Hepatocyte (in vitro differentiated cells): Measurements from ENCODE around the gene GSTA5. TPM values are rescaled to one million over a fixed set of nuclear protein-coding genes. Genes with fewer than 3 reads are reported as not detected.

Experiments used
- DNase-seq: peaks from one replicate; pipeline ENCODE4 v3.0.0-alpha.2; 2016; ENCODE audit warnings: low spot score
- H2AFZ ChIP-seq: fragments of 200-600 bp; sonication (generic); 2 replicates; pipeline ENCODE4 v1.6.0; 2016; ENCODE audit warnings: antibody characterized with exemption, mild to moderate bottlenecking
- H3K27ac ChIP-seq: fragments of 200-600 bp; sonication (generic); 2 replicates; pipeline ENCODE4 v1.5.1; 2016; ENCODE audit warnings: mild to moderate bottlenecking
- H3K27me3 ChIP-seq: fragments of 200-600 bp; sonication (generic); 2 replicates; pipeline ENCODE4 v1.6.1; 2016
- H3K36me3 ChIP-seq: fragments of 200-600 bp; sonication (generic); replicated peaks from 2 replicates; pipeline ENCODE4 v1.5.1; 2016; ENCODE audit warnings: low read depth; ENCODE audit not compliant: insufficient read depth
- H3K4me1 ChIP-seq: fragments of 200-600 bp; sonication (generic); 2 replicates; pipeline ENCODE4 v1.5.1; 2016; ENCODE audit warnings: mild to moderate bottlenecking, moderate library complexity; ENCODE audit not compliant: insufficient read depth
- H3K4me2 ChIP-seq: fragments of 200-600 bp; sonication (generic); 2 replicates; pipeline ENCODE4 v1.6.0; 2016
- H3K4me3 ChIP-seq: fragments of 200-600 bp; sonication (generic); 2 replicates; pipeline ENCODE4 v1.5.1; 2016; ENCODE audit warnings: mild to moderate bottlenecking
- H3K79me2 ChIP-seq: fragments of 200-600 bp; sonication (generic); 2 replicates; pipeline ENCODE4 v1.6.0; 2017; ENCODE audit warnings: mild to moderate bottlenecking
- H3K9me2 ChIP-seq: fragments of 200-600 bp; sonication (generic); replicated peaks from 2 replicates; pipeline ENCODE4 v1.6.0; 2017; ENCODE audit warnings: mild to moderate bottlenecking; ENCODE audit not compliant: insufficient read depth
- H3K9me3 ChIP-seq: fragments of 200-600 bp; sonication (generic); 2 replicates; pipeline ENCODE4 v1.5.1; 2016; ENCODE audit warnings: low read depth, mild to moderate bottlenecking
- H4K20me1 ChIP-seq: fragments of 200-600 bp; sonication (generic); 2 replicates; pipeline ENCODE4 v1.6.0; 2016; ENCODE audit warnings: mild to moderate bottlenecking; ENCODE audit not compliant: insufficient read depth, poor library complexity, severe bottlenecking
- EZH2 ChIP-seq: fragments of 200-600 bp; sonication (generic); IDR thresholded peaks from 2 replicates; pipeline ENCODE4 v1.6.1; 2016; ENCODE audit warnings: antibody characterized with exemption, mild to moderate bottlenecking, borderline replicate concordance
- EZH2phosphoT487 ChIP-seq: fragments of 200-600 bp; sonication (generic); IDR thresholded peaks from one replicate; pipeline ENCODE4 v1.6.1; 2018; ENCODE audit warnings: antibody characterized with exemption, mild to moderate bottlenecking, low read depth, moderate library complexity; ENCODE audit not compliant: unreplicated experiment, severe bottlenecking
- WGBS: methylation state at CpG from one replicate; pipeline ENCODE4 v1.1.6; 2016; ENCODE audit warnings: low lambda C conversion rate; ENCODE audit errors: missing lambda C conversion rate; 5-methylcytosine and 5-hydroxymethylcytosine counted together
- polyA plus RNA-seq: library from polyadenylated mRNA; unstranded; fragments of >200 nt; fragmentation: Nextera tagmentation; extraction: Ambion mirVana; gene quantifications from 2 replicates; pipeline ENCODE4 v1.2.1, GENCODE V29; 2016
- total RNA-seq: library from RNA; depleted of rRNA; stranded (reverse); fragments of >200 nt; gene quantifications from 2 replicates; pipeline ENCODE4 v1.2.3, GENCODE V29; 2014
- TF ChIP-seq, protein P1 (sequence below): fragments of 200-600 bp; sonication (generic); IDR thresholded peaks from 2 replicates; pipeline ENCODE4 v1.5.1; 2016; ENCODE audit warnings: antibody characterized with exemption, mild to moderate bottlenecking; ENCODE audit not compliant: poor library complexity

The GSTA5 gene
- total RNA-seq (not detected in 2 replicates), polyA plus RNA-seq (not detected in 2 replicates)

DNA sequence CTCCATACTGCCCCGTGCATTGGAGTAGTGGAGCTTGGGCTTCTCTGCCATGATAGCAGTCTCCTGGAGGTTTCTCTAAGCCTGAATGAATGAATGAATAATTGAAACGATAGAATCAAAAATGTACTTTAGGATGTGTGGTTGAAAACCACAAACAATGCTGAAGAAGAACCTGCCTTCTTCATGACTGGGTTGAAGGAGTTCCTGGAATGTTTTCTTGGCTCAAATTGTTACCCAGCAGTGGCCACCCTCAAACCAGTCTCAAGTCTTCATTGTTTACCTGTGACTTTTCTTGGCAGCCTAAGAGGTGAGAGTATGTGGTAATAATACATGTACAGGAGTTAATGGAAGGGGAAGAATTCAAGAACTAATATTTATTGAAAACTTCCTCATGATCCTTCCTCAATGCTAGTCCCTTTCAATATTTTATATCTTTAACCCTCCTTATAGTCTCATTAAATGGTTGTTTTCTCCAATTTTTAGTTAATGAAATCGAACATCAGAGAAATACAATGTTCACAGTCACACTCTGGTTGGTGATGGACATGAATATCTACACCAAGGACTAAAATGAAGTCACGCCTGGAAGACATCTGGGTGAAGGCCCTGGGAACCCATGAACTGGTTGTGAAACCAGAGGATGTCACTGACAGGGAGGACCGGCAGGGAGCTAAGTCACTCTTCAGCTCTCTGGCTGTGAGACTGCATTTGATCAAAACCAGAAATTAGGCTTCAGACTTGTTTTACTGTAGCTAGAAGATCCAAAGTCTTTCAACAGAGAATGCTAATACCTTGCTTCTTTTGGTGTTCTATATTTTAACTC lies at the start of gene GSTA5:
TSS of gene GSTA5 (minus strand) at position 51 of the 823 bp plus-strand sequence.
- H4K20me1 ChIP-seq = no peaks in the 10 kb centered on the region
- H2AFZ ChIP-seq = no peak within 1 kb of the TSS
- 83% methylated on average over 5 of the region's 5 CpGs for WGBS
- TF ChIP-seq, protein P1, sequence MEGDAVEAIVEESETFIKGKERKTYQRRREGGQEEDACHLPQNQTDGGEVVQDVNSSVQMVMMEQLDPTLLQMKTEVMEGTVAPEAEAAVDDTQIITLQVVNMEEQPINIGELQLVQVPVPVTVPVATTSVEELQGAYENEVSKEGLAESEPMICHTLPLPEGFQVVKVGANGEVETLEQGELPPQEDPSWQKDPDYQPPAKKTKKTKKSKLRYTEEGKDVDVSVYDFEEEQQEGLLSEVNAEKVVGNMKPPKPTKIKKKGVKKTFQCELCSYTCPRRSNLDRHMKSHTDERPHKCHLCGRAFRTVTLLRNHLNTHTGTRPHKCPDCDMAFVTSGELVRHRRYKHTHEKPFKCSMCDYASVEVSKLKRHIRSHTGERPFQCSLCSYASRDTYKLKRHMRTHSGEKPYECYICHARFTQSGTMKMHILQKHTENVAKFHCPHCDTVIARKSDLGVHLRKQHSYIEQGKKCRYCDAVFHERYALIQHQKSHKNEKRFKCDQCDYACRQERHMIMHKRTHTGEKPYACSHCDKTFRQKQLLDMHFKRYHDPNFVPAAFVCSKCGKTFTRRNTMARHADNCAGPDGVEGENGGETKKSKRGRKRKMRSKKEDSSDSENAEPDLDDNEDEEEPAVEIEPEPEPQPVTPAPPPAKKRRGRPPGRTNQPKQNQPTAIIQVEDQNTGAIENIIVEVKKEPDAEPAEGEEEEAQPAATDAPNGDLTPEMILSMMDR = no peak
- no peak for TF ChIP-seq EZH2phosphoT487
- TF ChIP-seq EZH2 = no peak
- H3K9me3 ChIP-seq = no peaks in the 10 kb centered on the region
- DNase-seq = no peak
- no peaks in the 10 kb centered on the region for H3K79me2 ChIP-seq
- H3K4me3 ChIP-seq = no peak within 1 kb of the TSS
- H3K4me2 ChIP-seq = no peak within 1 kb of the TSS
- no peaks in the 10 kb centered on the region for H3K27me3 ChIP-seq
- H3K4me1 ChIP-seq = peaks cover 9% of the 10 kb centered on the region
- no peaks in the 10 kb centered on the region for H3K36me3 ChIP-seq
- H3K9me2 ChIP-seq = no peaks in the 10 kb centered on the region
- no peak within 1 kb of the TSS for H3K27ac ChIP-seq

- no peak for TF ChIP-seq EZH2phosphoT487
- TF ChIP-seq, protein P1 = no peak
- TF ChIP-seq EZH2 = no peak
- DNase-seq = no peak
- Histone ChIP-seq H3K9me2 (no peaks in the 10 kb centered on the region), H3K36me3 (no peaks in the 10 kb centered on the region), H3K9me3 (no peaks in the 10 kb centered on the region), H3K79me2 (no peaks in the 10 kb centered on the region), H4K20me1 (no peaks in the 10 kb centered on the region), H3K4me3 (no peak overlapping the region), H3K4me2 (no peak overlapping the region), H3K4me1 (no peaks in the 10 kb centered on the region), H3K27ac (no peak overlapping the region), H3K27me3 (no peaks in the 10 kb centered on the region), H2AFZ (no peak overlapping the region)
- 91% methylated on average over 3 of the region's 3 CpGs for WGBS
Measured at GRCh38 chr6:52890018-52890417, 49.4 kb upstream of the GSTA5 start.

DNA sequence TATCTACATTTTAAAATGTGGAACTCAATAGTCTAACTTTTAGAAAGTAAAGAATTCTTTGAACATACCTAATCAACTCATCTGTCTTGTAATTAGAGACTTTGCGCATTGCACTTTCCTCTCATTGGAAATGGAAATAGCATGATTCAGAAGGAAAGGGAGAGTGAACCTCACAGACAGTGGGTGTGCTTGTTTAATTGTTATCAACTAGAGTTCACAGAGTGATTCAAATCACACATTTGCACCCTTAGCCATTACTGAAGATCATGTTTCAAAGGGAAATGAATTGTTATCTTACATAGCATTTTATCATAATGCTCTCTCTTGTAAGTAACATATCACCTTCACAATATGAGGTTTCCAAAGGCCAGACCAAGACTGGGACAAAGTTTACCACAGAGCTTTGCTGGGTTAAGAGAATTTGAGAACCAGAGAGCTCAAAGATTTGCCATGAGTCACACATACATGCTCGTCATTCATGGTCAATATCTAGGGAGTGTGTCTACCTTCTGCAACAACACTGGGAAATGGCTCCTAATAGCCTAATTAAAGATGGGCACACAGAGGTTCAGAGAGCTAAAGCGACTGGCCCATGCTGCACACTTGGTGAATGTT lies 47.4 kb upstream of the GSTA5 start:
- TF ChIP-seq EZH2phosphoT487 (no peak), EZH2 (no peak)
- TF ChIP-seq, protein P1 = no peak
- Histone ChIP-seq H4K20me1 (no peaks in the 10 kb centered on the region), H3K4me3 (no peak overlapping the region), H3K27ac (no peak overlapping the region), H3K79me2 (no peaks in the 10 kb centered on the region), H3K9me3 (no peaks in the 10 kb centered on the region), H2AFZ (no peak overlapping the region), H3K9me2 (no peaks in the 10 kb centered on the region), H3K27me3 (no peaks in the 10 kb centered on the region), H3K36me3 (no peaks in the 10 kb centered on the region), H3K4me2 (no peak overlapping the region), H3K4me1 (no peaks in the 10 kb centered on the region)
- peak; percentile 19 for DNase-seq
- WGBS = 89% methylated on average over 3 of the region's 3 CpGs
